Vagina (tissue), 2 donors: ENCODE measurements around the gene ATP7A.

Experiments
- CTCF ChIP-seq, 3 experiments: fragments of 450-650 bp in 2 of 3; fragments of 200-600 bp in 1 of 3; sonication (generic) in 1 of 3; IDR thresholded peaks; one replicate each; pipeline ENCODE4 v1.5.1; 2017 to 2019; ENCODE audit warnings: antibody characterized with exemption in 3 of 3, mild to moderate bottlenecking in 2 of 3, moderate library complexity in 2 of 3
- POLR2A ChIP-seq, 2 donors: fragments of 450-650 bp; IDR thresholded peaks; one replicate each; pipeline ENCODE4 v1.6.1; 2017; ENCODE audit warnings: antibody characterized with exemption in 2 of 2, mild to moderate bottlenecking in 2 of 2, moderate library complexity in 2 of 2

- TF ChIP-seq CTCF (IDR thresholded peaks at IDR 0.05) (no peak), POLR2A (IDR thresholded peaks at IDR 0.05) (no peak)
Observed at GRCh38 chrX:78037881-78038280, 127.4 kb downstream of the ATP7A start.
